ENCODE measurements around the gene NEDD9.
A peak's percentile ranks its signal among the peaks of the same experiment; 100 is the strongest.

Gene NEDD9, protein sequence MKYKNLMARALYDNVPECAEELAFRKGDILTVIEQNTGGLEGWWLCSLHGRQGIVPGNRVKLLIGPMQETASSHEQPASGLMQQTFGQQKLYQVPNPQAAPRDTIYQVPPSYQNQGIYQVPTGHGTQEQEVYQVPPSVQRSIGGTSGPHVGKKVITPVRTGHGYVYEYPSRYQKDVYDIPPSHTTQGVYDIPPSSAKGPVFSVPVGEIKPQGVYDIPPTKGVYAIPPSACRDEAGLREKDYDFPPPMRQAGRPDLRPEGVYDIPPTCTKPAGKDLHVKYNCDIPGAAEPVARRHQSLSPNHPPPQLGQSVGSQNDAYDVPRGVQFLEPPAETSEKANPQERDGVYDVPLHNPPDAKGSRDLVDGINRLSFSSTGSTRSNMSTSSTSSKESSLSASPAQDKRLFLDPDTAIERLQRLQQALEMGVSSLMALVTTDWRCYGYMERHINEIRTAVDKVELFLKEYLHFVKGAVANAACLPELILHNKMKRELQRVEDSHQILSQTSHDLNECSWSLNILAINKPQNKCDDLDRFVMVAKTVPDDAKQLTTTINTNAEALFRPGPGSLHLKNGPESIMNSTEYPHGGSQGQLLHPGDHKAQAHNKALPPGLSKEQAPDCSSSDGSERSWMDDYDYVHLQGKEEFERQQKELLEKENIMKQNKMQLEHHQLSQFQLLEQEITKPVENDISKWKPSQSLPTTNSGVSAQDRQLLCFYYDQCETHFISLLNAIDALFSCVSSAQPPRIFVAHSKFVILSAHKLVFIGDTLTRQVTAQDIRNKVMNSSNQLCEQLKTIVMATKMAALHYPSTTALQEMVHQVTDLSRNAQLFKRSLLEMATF

DNA sequence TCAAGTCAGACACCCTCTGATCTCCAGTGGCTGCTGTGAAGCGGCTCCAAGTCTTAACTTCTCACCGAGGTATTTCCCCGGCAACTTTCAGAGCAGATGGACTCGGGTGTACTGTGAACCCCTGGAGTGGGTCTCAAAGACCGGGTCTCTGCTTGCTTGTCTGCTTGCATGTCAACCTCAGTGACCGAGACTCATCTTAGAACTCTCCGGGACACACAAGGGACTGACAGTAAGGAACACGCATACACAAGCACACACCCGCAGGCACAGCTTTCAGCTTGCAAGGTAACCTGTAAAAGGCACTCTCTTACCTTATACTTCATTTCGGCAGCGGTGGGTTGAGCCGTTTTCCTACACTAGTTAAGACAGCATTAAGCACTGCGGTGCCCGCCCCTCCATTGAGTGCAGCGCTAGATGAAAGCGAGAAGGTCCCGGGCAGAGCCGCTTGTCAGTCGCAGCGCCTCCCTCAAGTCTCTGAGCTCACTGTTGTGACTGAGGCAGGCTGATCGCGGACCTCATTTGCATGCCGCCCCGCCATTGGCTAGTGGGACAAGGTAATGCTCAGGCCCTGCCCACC is at the start of gene NEDD9:
TSS of gene NEDD9 (minus strand) at position 476 of the 577 bp plus-strand sequence. CDS start at position 323, 153 bp downstream.
- peak; percentile 95 for DNase-seq

DNA sequence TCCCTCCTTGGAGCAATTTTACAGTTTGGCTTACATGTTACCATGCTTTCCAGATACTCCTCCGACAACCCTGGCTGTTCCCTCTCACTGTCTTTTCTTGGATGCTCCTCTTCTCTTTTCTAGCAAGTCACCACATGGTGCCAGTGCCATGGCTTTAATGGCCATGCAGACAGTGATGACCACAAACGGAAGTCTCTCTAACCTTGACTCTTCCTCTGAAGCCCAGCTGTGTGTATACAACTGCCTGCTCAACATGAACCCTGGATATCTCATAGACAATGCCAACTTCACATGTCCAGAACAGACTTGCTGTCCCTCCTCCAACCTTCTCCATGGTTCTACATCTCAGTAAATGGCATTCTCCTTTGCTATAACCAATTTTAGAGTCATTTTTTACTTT is 49.8 kb upstream of the NEDD9 start:
- no peak for DNase-seq

DNA sequence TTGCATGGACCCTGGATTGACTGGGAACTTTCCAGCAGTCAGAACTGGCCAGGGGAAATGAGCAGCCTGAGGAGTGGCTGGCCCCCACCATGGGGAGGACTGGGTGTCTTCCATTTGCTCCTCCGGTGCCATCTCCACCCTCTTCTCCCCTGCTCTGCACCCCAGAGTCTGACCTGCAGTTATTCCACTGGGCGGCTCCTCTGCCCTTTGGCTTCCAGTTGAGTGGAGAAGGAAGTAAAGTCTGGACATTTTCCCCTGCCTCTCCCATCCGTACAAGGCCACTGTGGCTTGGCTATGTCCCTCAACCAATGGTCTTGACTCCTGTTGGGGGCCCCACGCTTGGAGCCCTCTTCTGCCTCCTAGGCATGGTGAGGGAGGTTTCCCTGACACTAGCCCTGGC is 47.9 kb upstream of the NEDD9 start:
- no peak for DNase-seq

DNA sequence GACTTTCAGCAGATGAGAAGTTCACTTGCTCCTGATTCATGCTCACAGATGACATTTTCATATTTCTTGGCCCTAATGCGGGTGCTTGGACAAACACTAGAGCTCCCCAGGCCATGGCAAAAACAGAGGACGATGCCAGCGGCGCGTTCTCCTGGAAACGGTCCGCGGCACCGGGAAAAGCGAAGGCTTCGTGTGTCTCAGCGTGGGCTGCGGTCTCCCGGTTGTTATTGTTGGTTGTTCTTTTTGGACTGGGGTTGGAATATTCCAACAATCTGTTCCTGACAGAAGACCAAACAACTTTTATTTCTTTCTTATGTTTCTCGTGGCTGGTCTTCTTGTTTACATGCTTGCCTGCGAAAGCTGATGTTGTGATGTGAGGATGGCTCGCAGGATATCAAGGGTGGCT is 46.8 kb upstream of the NEDD9 start:
- DNase-seq: no peak

DNA sequence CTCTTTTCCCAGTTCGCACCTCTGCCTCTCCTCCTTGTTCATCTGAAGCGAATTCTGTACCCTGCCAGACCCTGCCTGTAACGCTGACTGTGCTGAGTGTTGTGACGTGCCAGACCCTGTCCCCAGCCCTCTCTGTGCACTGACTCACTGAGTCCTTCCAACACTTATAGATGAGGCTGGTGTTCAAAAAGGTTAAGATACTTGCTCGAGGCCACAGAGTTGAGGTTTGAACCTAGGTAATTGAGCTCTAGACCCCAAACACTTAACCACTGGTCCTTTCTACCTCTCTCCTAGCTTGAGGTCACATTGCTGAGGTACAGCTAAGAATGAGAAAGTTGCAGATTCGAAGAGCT is 45.7 kb upstream of the NEDD9 start:
- DNase-seq: no peak

DNA sequence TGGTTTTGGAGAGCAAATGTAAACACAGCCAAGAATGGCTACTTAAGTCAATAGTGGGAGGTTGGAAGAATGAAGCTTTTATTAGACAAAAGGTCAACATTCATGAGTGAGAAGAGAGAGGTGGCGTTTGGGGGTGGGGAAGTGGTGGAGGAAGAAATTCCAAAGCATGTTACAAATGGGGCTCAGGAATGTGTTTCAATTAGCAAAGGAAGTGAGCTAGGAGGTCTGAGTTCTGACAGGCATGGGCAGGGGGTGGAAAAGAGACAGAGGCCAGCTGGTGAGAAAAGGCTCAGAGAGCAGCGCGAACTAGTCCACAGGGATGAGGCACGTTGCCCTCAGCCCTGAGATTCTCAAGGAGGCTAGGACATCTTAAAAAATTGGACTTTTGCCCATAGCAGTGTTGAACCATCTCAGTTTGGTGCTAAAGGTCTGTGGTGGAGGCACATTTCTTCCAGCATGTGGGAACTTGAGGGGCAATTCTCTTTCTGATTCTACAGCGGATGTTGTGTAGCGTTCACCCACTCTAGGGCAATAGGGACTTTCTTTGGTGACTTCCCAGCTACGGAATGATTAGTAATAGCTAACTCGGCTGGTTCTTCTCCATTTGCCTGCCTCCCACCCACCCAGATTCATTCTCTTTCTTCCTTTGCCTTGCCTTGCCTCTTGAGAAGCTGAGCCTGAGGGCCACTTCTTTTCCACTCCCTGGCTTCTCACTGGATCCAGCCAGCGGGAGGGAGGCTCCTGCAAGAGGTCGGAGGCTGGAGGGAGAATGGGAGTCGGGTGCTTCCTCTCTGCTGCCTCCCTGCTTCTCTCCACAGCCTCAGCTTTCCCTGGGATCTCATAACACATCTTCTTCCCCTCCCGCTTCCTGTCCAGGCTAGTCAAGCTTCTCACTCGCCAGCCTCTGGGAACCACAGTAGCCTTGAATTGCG is 45.1 kb upstream of the NEDD9 start:
- DNase-seq: peak; percentile 29

DNA sequence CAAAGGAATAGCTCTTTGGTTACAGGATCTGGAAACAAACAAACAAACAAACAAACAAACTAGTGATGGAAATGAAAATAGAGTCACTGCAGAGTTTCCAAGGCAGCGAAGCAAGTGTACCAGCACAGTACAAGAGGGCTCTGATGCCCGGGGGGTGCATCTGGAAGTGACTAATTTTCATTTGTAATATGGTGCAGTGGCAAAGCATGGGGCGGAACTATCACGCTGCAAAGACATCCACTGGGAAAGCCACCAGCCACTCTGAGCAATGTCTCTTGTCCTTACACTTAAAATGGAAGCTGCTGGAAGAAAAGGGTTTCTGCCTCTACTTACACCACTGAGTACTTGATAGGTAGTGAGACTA is 44.4 kb upstream of the NEDD9 start:
- DNase-seq: no peak

DNA sequence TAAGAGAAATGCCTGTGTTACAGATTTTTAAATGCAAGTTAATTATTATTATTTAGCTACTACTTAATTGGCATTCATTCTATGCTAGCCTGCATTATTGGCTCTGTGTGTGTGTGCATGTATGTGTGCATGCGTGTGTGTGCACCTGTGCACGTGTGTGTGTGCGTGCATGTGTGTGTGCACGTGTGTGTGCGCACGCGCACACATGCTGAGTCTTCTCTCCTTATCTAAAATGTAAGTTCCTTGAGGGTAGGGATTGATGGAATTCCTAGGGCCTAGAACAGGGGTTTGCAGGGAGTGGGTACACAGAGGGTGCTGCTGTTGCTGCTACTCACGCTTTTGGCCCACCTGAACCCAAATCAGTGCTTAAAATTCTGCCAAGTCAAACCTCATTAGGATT is 43.8 kb upstream of the NEDD9 start:
- no peak for DNase-seq

DNA sequence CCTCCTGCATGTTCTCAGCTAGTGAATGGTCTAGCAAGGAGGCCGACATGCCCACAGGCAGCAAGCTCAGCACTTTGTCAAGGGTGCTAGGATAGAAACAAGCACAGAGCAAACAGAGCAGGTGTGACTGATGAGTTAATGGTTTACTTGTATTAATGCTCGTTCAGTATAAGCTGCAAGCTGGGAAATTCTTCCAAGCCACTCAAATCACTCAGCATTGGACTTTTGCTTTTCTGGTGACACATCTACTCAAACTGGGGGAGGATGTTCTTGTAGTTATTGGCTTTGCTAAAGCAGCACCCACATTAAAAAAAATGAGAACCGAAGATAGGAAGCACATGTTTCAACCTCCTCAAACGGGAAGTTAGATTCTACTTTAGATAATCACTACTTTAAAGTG is 43.1 kb upstream of the NEDD9 start:
- DNase-seq: no peak

DNA sequence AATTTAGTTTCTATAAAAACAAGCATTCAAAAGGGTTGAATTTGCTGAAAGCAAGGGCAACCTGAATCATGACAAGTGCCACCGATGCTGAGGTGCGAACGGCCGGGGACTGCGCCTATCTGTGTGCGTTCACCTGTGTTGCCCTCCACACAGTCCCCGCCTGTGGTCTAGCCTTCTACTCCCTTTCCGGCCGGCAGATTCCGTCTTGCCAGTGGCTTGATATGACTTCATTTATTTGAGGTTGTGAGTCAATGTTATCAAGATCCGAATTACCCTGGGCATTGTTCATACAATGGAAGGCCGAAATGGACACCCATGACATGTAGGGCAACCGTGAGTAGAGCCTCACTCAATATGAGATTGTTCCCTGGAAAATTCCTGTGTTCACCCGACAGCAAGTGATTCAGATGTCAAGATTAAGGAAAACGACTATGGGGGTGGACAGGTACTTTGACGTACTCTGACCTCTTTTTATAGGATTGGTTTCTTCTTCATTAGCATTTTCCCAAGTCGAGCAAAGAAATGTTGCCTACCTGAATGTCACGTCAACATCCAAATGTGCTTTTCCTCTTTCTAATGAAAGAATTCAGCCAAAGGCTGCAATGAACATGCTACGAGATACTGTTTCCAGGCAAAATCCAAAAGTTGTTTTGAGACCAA is 41.1 kb upstream of the NEDD9 start:
- no peak for DNase-seq

DNA sequence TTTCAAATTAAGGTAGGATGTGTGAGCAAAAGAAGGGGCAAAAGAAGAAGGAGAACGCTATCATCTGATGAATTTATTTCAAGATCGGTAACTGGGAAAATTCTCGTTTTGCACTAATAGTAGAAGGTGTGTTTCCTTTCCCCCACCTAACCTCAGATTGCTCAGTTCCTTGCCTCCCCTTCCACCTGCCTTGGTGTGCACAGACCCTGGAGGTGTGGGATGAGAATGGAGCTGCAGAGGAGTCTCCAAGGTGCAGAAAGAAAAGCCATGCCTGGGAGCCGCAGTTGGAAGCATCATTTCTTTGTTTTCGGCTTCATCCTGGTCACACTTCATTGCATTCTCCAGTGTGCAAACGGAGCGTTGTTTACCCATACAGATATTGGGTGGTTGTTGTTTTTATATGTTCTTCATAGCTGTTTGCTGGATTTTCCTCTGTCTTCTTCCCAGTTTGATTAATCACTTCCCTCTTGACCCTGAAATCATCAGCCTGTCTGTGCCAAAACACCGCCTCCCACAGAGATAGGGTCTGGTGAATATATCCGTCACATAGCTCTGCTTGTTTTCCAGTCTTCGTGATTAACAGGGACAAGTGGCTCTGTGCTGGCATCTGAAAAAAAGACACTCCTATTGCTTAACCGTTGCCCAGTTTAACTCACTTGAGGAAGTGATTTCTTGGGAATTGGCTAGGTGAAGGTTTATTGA is 40.2 kb upstream of the NEDD9 start:
- DNase-seq: no peak

DNA sequence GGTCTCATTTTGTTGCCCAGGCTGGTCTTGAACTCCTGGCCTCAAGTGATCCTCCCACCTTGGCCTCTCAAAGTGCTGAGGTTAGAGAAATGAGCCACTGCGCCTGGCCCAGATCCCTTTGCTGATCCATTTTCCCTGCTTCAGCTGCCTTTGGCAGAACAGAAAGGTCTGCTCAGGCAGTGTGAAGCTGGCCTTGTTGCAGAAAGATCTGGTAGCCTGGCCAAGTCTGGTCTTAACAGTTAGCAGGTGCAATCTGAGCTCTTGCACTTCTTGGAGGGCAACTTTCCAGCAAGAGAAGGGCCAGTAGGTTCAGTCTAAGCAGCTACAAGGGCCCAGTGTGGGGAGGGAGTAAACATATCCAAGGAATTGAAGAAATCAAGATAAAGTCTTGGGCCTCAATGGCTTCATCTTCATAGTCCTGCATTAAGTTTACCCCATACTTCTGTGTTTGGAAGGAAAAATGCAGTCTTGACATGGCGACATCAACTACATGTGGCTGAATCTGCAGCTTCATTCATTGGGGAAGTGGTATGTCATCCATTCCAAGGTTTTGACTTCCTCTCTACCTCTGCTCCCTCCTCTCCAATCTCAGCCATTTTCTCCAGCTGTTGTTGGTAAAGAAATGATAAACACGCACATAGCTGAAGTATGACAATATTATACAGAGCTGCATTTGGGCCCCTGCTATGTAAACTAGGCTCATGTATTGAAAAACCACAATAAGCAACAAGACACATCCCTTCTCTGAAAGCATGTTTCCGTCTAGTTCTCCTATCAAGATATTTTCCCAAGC is 39.0 kb upstream of the NEDD9 start:
- DNase-seq: no peak

DNA sequence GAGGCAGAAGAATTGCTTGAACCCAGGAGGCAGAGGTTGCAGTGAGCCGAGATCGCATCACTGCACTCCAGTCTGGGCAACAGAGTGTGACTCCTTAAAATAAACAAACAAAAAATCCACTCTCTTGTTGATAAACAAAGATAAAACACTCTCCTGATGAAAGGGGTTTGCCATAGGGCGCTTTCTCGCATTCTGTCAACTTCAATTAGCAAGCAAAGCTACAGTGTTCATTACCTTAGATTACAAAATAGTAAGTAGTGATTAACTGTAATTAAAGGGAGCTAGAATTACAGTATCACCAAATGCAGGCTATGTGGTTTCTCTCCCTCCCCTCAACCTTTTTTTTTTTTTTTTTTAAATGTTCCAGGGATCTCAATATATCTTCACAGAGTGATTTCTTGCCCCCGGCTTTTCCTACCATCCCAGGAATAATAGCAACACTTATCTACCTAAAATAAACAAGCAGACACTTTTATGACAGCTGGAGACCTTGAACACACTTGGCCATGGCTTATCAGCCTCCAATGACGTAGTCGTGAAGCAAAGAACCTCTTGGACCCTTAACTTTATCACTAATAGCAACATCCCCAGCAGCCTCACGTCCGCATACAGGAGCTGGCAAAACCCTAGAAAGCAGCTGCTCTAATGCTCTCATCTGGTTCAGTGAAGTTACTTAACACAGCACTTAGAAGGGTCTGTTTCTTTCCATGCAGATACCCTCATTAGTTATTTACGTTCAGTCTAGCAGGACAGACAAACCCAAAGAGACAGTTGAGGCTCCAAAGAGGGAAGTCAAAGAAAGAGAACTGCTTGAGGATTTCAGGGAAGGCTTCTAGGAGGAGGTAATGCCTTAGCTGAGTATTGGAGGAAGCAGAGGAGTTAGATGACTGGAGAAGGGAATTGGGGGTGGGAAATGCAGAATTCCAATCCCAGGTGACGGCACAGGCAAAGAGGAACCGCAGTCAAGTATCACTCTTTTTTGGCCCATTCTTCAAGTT is 37.9 kb upstream of the NEDD9 start:
- no peak for DNase-seq

DNA sequence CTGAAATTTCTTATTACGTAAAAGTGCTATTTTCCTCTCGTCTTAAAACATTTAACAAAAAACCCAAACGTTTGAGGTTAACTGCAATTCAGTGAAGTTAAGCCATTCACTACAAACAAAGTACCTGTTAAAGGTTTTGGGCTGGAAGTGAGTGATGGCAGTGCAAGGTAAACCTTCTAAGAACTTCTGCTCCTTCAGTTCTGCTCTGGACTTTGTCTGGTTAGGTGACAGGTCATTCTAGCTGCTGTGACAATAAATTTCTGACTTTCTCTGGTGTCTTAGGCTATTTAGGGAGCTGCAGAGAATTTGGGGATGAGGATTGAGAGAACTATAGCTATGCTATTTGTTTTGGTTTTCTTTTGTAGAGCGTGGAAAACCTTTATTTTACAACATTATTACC is 36.5 kb upstream of the NEDD9 start:
- DNase-seq: no peak

DNA sequence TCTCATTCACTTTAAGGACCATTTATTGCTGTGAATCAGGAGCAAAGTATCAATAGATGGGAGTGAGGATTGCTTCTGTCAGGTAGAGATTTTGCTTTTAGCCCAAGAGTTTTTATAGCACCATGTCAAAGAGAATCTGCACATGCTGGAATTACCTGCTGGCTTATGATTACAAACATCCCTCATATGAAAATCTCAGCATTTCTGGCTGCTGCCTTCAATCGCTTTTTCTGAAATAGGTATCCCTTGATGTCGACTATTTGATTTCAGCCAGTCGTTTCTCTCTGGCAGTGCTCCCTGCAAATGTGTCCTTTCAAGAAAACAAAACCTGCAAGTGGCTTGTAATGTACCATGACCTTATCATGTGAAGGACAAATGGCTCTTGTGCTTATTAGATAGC is 34.5 kb upstream of the NEDD9 start:
- DNase-seq: no peak

DNA sequence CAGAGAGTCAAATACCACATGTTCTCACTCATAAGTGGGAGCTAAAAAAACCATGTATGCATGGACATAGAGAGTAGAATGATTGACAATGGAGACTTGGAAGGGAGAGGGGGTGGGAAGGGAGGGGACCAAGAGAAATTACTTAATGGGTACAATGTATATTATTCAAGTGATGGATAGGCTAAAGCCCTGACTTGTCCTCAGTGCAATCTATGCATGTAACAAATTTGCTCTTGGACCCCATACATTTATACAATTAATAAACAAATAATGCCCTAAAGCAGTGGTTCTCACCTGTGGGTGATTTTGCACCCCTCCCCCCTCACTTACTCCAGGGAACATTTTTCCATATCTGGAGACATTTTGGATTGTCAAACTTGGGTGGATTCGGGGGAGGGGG is 33.5 kb upstream of the NEDD9 start:
- DNase-seq: no peak

DNA sequence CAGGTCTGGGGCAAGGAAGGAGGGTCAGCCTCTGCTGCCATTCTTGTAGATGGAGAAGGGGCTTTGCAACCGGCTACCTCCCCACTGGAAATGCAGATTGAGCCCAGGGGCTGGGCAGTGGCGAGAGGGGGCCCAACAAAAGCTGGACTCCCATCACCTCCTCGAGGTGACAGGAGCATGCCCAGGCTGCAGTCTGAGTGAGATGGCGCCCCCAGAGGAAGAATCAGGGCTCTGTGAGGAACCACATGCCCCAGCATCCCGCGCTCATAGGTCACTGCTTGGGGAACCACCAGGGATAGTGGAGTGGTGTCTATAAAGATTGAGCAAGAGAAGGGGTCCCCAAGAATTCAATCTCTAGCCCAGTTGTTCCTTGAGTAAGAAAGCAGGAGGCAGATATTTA is 31.6 kb upstream of the NEDD9 start:
- no peak for DNase-seq

DNA sequence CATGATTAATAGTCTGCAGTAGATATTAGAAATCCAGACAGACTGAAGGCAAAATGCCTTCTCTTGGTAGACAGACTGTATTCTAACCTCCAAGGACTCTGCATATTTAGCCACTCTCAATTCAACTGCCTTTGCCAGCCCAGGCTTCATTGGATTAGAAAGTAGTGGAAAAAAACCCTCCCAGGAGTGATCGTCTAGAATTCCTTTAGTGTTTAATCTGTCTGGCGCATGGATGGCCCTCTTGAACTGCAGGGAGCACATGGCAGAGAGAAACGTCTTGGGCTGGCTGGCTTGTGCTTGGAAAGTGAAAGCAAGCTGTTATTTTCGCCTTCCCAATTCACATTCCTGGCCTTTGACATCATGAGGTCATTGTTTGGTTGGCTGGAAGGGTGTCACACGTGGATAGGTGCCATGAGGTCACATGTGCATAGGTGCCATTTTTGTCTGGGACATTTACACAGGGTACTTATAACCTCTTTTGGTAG is 30.9 kb upstream of the NEDD9 start:
- peak; percentile 54 for DNase-seq

DNA sequence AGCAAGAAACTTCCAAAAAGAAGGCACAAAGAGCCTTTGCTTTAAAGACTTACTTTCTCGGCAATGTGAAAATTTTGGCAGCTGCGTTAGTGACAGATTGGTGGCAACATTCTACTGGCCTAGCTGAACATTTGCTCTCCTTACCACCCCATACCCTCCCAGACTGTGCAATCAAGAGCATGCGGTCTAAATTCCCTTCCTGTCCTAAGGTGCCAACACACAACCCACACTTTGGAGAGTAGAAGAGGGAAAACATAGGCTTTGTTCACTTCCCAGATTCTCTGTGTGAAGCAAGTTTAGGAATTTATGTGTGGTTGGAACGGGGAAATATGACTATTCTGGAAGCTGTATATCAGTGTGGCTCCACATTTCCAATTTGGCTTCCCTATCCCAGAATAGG is 29.8 kb upstream of the NEDD9 start:
- no peak for DNase-seq
